Endothelial cell of coronary artery (primary cell): ENCODE data around the gene GREM2. TPM values are rescaled to one million over a fixed set of nuclear protein-coding genes. Genes with fewer than 3 reads are reported as not detected.

Source experiments
- total RNA-seq: library from RNA; depleted of rRNA; stranded (reverse); fragments of >200 nt; gene quantifications from 2 replicates; pipeline ENCODE4 v1.2.3, GENCODE V29; 2014

The GREM2 gene
- not detected in 2 replicates for total RNA-seq

GRCh38 chr1:240611619-240612480, at the start of gene GREM2:
Gene GREM2 (minus strand): TSS chr1:240612155. CDS start chr1:240493475, 118,680 bp downstream.

